ENCODE results near the gene SPDYE4. TPM values are rescaled to one million over a fixed set of nuclear protein-coding genes. Genes with fewer than 3 reads are reported as not detected.

The SPDYE4 gene
- total RNA-seq, 1 donor from 2014 or later = not detected

DNA sequence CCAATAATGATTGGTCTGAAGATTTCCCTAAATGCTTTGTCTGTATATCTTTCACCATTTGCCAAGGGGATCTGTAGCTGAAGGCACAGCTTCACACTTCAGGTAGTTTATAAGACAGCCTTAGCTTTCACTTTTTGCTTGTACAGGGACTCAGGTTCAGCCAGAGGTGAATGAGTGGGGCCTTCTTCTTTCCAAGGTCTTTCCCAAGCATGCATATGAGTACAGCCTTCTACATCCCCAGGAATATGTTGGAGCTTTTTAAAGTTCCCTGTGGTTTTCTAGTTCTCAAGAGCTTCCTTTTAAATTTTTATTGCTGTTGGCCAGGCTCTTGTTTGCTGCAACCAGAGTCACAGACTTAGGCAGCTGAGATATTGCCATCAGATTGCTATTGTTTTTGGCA is 17.9 kb upstream of the SPDYE4 start:
- FAIRE-seq = no peak

DNA sequence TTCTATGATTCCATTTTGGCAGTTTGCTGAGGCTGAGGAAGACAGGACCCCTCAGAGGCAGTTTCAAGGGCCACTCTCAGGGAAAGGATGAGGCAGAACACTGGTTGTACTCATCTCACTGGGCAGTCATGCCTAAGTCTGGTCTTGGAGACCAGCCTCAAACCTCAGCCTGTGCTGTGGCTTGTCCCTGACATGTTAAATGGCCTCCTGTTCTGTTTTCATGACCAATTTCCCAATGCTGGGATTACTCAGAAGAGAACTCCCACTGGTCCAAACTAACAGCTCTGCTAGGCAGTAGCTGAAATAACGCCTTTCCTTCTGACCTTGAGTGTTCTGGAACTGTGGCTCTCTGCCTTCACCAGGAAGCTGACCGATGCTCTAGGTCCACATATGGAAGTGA is 8.4 kb upstream of the SPDYE4 start:
- no peak for FAIRE-seq
- Histone ChIP-seq H3K36me3 (ENCODE audit: control insufficient read depth, insufficient read depth, low read length) (no peaks in the 10 kb centered on the region), H3K27me3 (ENCODE audit: control insufficient read depth, insufficient read depth, low read length) (no peaks in the 10 kb centered on the region), H3K4me3 (ENCODE audit: low read depth, low read length) (no peak overlapping the region)
- TF ChIP-seq, protein P1, sequence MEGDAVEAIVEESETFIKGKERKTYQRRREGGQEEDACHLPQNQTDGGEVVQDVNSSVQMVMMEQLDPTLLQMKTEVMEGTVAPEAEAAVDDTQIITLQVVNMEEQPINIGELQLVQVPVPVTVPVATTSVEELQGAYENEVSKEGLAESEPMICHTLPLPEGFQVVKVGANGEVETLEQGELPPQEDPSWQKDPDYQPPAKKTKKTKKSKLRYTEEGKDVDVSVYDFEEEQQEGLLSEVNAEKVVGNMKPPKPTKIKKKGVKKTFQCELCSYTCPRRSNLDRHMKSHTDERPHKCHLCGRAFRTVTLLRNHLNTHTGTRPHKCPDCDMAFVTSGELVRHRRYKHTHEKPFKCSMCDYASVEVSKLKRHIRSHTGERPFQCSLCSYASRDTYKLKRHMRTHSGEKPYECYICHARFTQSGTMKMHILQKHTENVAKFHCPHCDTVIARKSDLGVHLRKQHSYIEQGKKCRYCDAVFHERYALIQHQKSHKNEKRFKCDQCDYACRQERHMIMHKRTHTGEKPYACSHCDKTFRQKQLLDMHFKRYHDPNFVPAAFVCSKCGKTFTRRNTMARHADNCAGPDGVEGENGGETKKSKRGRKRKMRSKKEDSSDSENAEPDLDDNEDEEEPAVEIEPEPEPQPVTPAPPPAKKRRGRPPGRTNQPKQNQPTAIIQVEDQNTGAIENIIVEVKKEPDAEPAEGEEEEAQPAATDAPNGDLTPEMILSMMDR (IDR thresholded peaks at IDR 0.05; ENCODE audit: insufficient read depth, low read length, severe bottlenecking) = no peak
- DNase-seq (ENCODE audit: low read depth) = peak; percentile 74

More for the DNA sequence above, 17.9 kb upstream of the SPDYE4 start:
- Histone ChIP-seq H3K27me3 (ENCODE audit: control insufficient read depth, insufficient read depth, low read length) (no peaks in the 10 kb centered on the region), H3K4me3 (ENCODE audit: low read depth, low read length) (no peak overlapping the region), H3K36me3 (ENCODE audit: control insufficient read depth, insufficient read depth, low read length) (no peaks in the 10 kb centered on the region)
- TF ChIP-seq, protein P1 (IDR thresholded peaks at IDR 0.05; ENCODE audit: insufficient read depth, low read length, severe bottlenecking) = no peak
- no peak for DNase-seq (ENCODE audit: low read depth)

DNA sequence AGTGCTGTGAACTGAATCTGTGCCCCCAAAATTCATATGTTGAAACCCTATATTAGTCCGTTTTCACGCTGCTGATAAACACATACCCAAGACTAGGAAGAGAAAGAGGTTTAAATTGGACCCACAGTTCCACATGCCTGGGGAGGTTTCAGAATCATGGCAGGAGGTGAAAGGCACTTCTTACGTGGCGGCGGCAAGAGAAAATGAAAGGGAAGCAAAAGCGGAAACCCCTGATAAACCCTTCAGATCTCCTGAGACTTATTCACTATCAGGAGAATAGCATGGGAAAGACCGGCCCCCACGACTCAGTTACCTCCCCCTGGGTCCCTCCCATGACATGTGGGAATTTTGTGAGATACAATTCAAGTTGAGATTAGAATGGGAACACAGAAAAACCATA is 3.7 kb upstream of the SPDYE4 start:
- no peaks in the 10 kb centered on the region for H3K27me3 ChIP-seq (ENCODE audit: control insufficient read depth, insufficient read depth, low read length)
- H3K36me3 ChIP-seq (ENCODE audit: control insufficient read depth, insufficient read depth, low read length) = no peaks in the 10 kb centered on the region
- TF ChIP-seq, protein P1 (IDR thresholded peaks at IDR 0.05; ENCODE audit: insufficient read depth, low read length, severe bottlenecking) = no peak
- H3K4me3 ChIP-seq (ENCODE audit: low read depth, low read length) = no peak overlapping the region
- FAIRE-seq = no peak
- DNase-seq (ENCODE audit: low read depth) = no peak

DNA sequence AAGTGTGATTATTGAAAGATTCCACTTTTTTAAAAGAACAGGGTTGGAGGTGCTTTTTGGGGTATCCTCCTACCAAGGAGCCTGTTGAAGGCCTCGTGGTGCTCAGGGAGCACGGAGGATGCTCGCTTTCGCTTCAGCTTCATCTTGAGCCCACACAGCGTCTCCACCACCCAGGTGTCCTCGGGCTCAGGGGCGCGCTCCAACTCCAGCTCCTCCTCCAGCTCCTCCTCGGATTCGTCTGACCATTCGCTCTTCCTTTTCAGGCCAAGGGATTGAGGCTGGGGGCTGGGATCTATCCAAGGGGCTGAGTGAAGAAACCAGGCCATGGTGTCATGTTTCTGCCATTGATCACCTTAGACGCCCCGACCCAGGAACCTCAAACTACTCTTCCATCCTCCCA is 1.2 kb downstream of the SPDYE4 start:
- FAIRE-seq = no peak
- H3K36me3 ChIP-seq (ENCODE audit: control insufficient read depth, insufficient read depth, low read length) = no peaks in the 10 kb centered on the region
- no peak for DNase-seq (ENCODE audit: low read depth)
- H3K27me3 ChIP-seq (ENCODE audit: control insufficient read depth, insufficient read depth, low read length) = no peaks in the 10 kb centered on the region
- TF ChIP-seq, protein P1 (IDR thresholded peaks at IDR 0.05; ENCODE audit: insufficient read depth, low read length, severe bottlenecking) = no peak
- no peak overlapping the region for H3K4me3 ChIP-seq (ENCODE audit: low read depth, low read length)

DNA sequence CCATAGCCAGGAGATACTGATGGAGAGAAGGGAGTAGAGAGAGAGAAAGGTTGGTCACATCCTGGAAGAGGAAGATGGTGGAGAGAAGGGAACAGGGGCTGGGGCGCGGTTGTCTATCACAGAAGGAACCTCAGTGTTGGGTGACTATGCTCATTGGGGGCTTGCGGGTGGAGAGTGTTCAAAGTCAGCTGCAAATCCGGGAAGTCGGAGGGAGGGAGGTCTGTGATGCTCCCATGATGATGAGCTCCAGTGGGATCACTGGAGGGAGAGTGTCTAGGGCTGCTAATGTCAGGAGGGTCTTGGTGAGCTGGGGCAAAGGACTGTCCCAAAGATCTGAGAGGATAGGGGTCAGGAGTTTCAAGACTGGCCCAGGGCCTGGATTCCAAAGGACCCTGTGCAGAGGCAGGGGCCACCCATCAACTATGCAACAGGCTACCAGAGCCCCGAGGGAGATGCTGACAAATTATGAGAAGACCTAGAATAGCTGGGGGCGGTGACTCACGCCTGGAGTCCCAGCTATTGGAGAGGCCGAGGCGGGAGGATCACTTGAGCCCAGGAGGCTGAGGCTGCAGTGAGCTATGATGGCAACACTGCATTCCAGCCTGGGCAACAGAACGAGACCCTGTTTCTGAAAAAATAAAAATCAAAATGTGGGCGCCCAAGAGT is 2.6 kb downstream of the SPDYE4 start:
- no peak for FAIRE-seq
- Histone ChIP-seq H3K4me3 (ENCODE audit: low read depth, low read length) (no peak overlapping the region), H3K36me3 (ENCODE audit: control insufficient read depth, insufficient read depth, low read length) (no peaks in the 10 kb centered on the region), H3K27me3 (ENCODE audit: control insufficient read depth, insufficient read depth, low read length) (no peaks in the 10 kb centered on the region)
- TF ChIP-seq, protein P1 (IDR thresholded peaks at IDR 0.05; ENCODE audit: insufficient read depth, low read length, severe bottlenecking) = no peak
- DNase-seq (ENCODE audit: low read depth) = no peak

DNA sequence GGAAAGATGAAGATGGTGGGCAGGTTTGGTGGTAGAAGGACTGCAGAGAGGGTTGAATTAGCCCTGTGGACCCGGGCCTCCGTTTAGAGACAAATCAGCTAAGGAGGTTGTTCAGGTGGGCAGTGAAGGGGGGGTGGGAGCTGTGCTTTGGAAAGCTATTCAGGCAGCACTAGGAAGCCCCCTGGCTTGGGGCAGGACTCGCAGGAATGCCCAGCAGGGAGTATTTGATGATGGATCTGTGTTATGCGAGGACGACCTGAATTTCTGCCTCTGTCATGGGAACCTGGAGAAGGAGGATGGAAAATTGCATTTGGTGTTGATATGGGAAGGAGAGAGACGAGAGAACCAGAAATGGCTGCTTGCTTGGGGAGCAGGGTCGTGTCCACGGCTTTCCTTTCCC is 3.5 kb downstream of the SPDYE4 start:
- no peak overlapping the region for H3K4me3 ChIP-seq (ENCODE audit: low read depth, low read length)
- H3K27me3 ChIP-seq (ENCODE audit: control insufficient read depth, insufficient read depth, low read length) = no peaks in the 10 kb centered on the region
- TF ChIP-seq, protein P1 (IDR thresholded peaks at IDR 0.05; ENCODE audit: insufficient read depth, low read length, severe bottlenecking) = no peak
- H3K36me3 ChIP-seq (ENCODE audit: control insufficient read depth, insufficient read depth, low read length) = no peaks in the 10 kb centered on the region
- DNase-seq (ENCODE audit: low read depth) = no peak
- no peak for FAIRE-seq

Data from bronchial epithelial cell (primary cell).